ENCODE results near the gene MYO19. TPM values are rescaled to one million over a fixed set of nuclear protein-coding genes. Genes with fewer than 3 reads are reported as not detected.

Gene MYO19
- total and polyA plus RNA-seq, 9 of the 15 experiments (the other 6 are each of a cell fraction or from before 2014, with no cell fraction given) = 21.6 to 176 (median 129) TPM

DNA sequence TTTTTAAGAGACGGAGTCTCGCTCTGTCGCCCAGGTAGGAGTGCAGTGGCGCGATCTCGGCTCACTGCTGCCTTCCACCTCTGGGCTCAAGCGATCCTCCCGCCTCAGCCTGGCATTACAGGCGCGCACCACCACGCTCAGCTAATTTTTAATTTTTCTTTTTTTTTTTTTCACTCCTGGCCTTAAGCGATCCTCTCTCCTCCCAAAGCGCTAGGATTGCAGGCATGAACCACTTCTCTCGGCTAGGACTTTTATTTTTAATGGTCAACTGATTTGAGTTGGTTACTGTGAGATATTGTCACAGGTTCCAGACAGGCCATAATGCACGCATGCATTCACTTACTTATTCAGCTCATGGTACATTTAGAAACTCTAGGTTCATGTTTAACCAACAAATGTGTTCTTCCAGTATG lies 1.0 kb upstream of the MYO19 start:
- Histone ChIP-seq H2AFZ (ENCODE audit: low read depth, low read length) (peak overlapping the region; percentile 95), H3K9me1 (ENCODE audit: control insufficient read depth, insufficient read depth, low read length) (no peaks in the 10 kb centered on the region), H3K9me3 (replicated peaks; ENCODE audit: control insufficient read depth, insufficient read depth, low read depth, low read length) (no peaks in the 10 kb centered on the region), H3K9ac (ENCODE audit: insufficient read depth in 1 of 2, low read depth in 2 of 2, low read length in 2 of 2) (peak overlapping the region; percentile 99 to 100), H3K4me2 (ENCODE audit: insufficient read depth, low read length) (peak overlapping the region; percentile 99), H4K20me1 (replicated peaks; ENCODE audit: control insufficient read depth, insufficient read depth, low read length) (no peaks in the 10 kb centered on the region), H3K27ac (ENCODE audit: extremely low read depth, low read depth, low read length) (peak overlapping the region; percentile 100), H3K79me2 (ENCODE audit: control insufficient read depth, insufficient read depth, low read length) (peaks cover 76% of the 10 kb centered on the region), H3K4me3 (peak overlapping the region; percentile 57), H3K27me3 (ENCODE audit: control insufficient read depth in 2 of 2, insufficient read depth in 2 of 2, low read length in 2 of 2) (no peaks in the 10 kb centered on the region), H3K36me3 (ENCODE audit: control insufficient read depth, insufficient read depth, low read length) (peaks cover 62% of the 10 kb centered on the region), H3K4me1 (replicated peaks in 1 of 2; ENCODE audit: control insufficient read depth in 2 of 2, insufficient read depth in 2 of 2, low read length in 2 of 2) (peaks cover 22 to 32% of the 10 kb centered on the region in 2 experiments)
- TSS peak; percentile 62 for BruUV-seq (replicated peaks)
- POLR2A ChIA-PET = interaction anchor here (0.6 to 3.6 kb wide), 9 partner anchors 9 to 66 kb away, joined by 3 to 72 read pairs (median 5); partner anchors contain the start of genes GGNBP2 and MRM1
- DNase-seq (ENCODE audit: extremely low read depth in 1 of 4, low spot score in 3 of 4) (no peak), ATAC-seq (no peak), FAIRE-seq (no peak)
- CTCF ChIA-PET (ENCODE audit: low intra/inter-chr PET ratio) = no interaction called here
- in situ Hi-C loops (cut with MboI) (no loop called here), intact Hi-C loops (cut with micrococcal nuclease) (loop anchor here (2.0 kb wide), 2 partner anchors 55 to 65 kb away; partner anchors contain the start of genes DHRS11 and MRM1)
- under 1% methylated on average over 15 of the region's 15 CpGs for WGBS (ENCODE audit: insufficient coverage, low coverage, missing lambda C conversion rate)
- TF ChIP-seq ETV6 (IDR thresholded peaks at IDR 0.05; ENCODE audit: borderline replicate concordance in 1 of 2, low read depth in 2 of 2, low read length in 1 of 2) = peak in 1 of 2 experiments; percentile 13; a peak in 1 of 4 replicates
- TF ChIP-seq ETV6 (CRISPR knock-in tag; IDR thresholded peaks at IDR 0.05; ENCODE audit: borderline replicate concordance) = no peak
- TF ChIP-seq SMARCC2 (IDR thresholded peaks at IDR 0.05; ENCODE audit: low read depth) = 0 out of 2 replicates have a peak, but pooled peaks have one; percentile 29
- TF ChIP-seq PYGO2 (tag; IDR thresholded peaks at IDR 0.05) = no peak
- peak; percentile 75 for TF ChIP-seq NBN (IDR thresholded peaks at IDR 0.05; ENCODE audit: low read depth)
- TF ChIP-seq, protein P1, sequence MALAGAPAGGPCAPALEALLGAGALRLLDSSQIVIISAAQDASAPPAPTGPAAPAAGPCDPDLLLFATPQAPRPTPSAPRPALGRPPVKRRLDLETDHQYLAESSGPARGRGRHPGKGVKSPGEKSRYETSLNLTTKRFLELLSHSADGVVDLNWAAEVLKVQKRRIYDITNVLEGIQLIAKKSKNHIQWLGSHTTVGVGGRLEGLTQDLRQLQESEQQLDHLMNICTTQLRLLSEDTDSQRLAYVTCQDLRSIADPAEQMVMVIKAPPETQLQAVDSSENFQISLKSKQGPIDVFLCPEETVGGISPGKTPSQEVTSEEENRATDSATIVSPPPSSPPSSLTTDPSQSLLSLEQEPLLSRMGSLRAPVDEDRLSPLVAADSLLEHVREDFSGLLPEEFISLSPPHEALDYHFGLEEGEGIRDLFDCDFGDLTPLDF (CRISPR knock-in tag; IDR thresholded peaks at IDR 0.05) = 0 out of 2 replicates have a peak, but pooled peaks have one; percentile 3
- TF ChIP-seq MTA2 (IDR thresholded peaks at IDR 0.05; ENCODE audit: low read depth) = 0 out of 2 replicates have a peak, but pooled peaks have one; percentile 12
- TF ChIP-seq, protein P2, sequence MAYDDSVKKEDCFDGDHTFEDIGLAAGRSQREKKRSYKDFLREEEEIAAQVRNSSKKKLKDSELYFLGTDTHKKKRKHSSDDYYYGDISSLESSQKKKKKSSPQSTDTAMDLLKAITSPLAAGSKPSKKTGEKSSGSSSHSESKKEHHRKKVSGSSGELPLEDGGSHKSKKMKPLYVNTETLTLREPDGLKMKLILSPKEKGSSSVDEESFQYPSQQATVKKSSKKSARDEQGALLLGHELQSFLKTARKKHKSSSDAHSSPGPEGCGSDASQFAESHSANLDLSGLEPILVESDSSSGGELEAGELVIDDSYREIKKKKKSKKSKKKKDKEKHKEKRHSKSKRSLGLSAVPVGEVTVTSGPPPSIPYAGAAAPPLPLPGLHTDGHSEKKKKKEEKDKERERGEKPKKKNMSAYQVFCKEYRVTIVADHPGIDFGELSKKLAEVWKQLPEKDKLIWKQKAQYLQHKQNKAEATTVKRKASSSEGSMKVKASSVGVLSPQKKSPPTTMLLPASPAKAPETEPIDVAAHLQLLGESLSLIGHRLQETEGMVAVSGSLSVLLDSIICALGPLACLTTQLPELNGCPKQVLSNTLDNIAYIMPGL (CRISPR knock-in tag; IDR thresholded peaks at IDR 0.05) = peak; percentile 24; the same call in 1 of the 2 replicates
- TF ChIP-seq KLF16 (IDR thresholded peaks at IDR 0.05) = no peak
- TF ChIP-seq HNRNPK (IDR thresholded peaks at IDR 0.05; ENCODE audit: low read depth, low read length, poor library complexity, severe bottlenecking) = no peak
- peak; percentile 94 for TF ChIP-seq TRIM28 (IDR thresholded peaks at IDR 0.05)
- 0 out of 2 replicates have a peak, but pooled peaks have one; percentile 17 for TF ChIP-seq POLR2H (tag; IDR thresholded peaks at IDR 0.05; ENCODE audit: low read depth)
- TF ChIP-seq SMARCA4 (IDR thresholded peaks at IDR 0.05) = 0 out of 2 replicates have a peak, but pooled peaks have one; percentile 13
- peak; percentile 7 for TF ChIP-seq PCBP1 (IDR thresholded peaks at IDR 0.05; ENCODE audit: low read depth, low read length, poor library complexity, severe bottlenecking)
- TF ChIP-seq HDAC2 (IDR thresholded peaks at IDR 0.05) = 0 out of 2 replicates have a peak, but pooled peaks have one; percentile 32
- TF ChIP-seq BCOR (IDR thresholded peaks at IDR 0.05) = peak; percentile 96
- TF ChIP-seq GABPA (tag; conservative IDR thresholded peaks at IDR 0.05; ENCODE audit: low read depth) = peak; percentile 88
- TF ChIP-seq HNRNPLL (IDR thresholded peaks at IDR 0.05; ENCODE audit: low read depth, low read length, poor library complexity, severe bottlenecking) = no peak

Measured in K562 (cell line).